Mammary epithelial cell (primary cell): Measurements from ENCODE around the gene C1orf232.

Experiments used
- EZH2 ChIP-seq: IDR thresholded peaks from 2 replicates; pipeline ENCODE4 v1.6.1; 2012; ENCODE audit warnings: low read length, inconsistent platforms, borderline replicate concordance
- TF ChIP-seq, protein P1 (sequence below), 2 donors: IDR thresholded peaks in 1 of 2; conservative IDR thresholded peaks in 1 of 2; 2 replicates each; pipeline ENCODE4 v1.5.1; 2011 to 2012; ENCODE audit warnings: inconsistent platforms in 2 of 2, low read length in 2 of 2, mild to moderate bottlenecking in 2 of 2, control low read depth in 1 of 2, low read depth in 1 of 2; ENCODE audit not compliant: insufficient read depth in 1 of 2; ENCODE audit errors: extremely low read depth in 1 of 2

DNA sequence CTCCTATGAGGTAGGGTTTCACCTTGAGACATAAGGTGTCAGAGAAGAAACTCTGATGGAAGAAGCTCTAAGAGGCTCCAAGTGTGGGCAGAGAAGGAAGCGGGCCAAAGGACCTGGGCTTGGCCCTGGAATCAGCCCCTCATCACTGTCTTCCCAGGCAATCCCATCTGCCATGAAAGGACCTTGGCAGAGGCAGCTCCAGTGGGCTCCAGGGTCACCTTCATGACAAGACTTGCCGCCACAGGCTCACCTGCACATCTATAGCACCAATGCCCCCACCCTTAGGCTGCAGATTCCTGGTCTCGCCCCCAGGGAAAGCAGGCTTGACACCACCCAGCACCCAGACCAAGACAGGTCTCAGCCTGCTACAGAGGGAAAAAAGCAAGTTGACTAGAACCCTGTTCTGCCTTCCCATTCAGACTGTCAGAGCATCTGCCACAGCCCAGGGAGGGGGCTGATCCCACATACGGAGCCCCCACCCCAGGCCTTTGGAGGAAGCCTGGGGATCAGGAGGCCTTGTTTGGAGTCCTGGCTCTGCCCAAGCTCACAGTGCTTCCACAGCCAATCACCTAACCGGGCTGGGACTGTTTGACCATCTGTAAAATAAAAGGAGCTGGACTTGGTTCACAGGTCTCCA lies 10.4 kb downstream of the C1orf232 start:
- TF ChIP-seq, protein P1, sequence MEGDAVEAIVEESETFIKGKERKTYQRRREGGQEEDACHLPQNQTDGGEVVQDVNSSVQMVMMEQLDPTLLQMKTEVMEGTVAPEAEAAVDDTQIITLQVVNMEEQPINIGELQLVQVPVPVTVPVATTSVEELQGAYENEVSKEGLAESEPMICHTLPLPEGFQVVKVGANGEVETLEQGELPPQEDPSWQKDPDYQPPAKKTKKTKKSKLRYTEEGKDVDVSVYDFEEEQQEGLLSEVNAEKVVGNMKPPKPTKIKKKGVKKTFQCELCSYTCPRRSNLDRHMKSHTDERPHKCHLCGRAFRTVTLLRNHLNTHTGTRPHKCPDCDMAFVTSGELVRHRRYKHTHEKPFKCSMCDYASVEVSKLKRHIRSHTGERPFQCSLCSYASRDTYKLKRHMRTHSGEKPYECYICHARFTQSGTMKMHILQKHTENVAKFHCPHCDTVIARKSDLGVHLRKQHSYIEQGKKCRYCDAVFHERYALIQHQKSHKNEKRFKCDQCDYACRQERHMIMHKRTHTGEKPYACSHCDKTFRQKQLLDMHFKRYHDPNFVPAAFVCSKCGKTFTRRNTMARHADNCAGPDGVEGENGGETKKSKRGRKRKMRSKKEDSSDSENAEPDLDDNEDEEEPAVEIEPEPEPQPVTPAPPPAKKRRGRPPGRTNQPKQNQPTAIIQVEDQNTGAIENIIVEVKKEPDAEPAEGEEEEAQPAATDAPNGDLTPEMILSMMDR (conservative IDR thresholded peaks at IDR 0.05 in 1 of 2, IDR thresholded peaks at IDR 0.05 in 1 of 2; ENCODE audit: extremely low read depth in 1 of 2, insufficient read depth in 1 of 2, low read depth in 1 of 2, low read length in 2 of 2), result no peak
- no peak for TF ChIP-seq EZH2
